ENCODE results near the gene LBR. TPM values are rescaled to one million over a fixed set of nuclear protein-coding genes. Genes with fewer than 3 reads are reported as not detected.

LBR gene
- total RNA-seq, 1 experiment from 2014 or later, result 60.9 TPM

DNA sequence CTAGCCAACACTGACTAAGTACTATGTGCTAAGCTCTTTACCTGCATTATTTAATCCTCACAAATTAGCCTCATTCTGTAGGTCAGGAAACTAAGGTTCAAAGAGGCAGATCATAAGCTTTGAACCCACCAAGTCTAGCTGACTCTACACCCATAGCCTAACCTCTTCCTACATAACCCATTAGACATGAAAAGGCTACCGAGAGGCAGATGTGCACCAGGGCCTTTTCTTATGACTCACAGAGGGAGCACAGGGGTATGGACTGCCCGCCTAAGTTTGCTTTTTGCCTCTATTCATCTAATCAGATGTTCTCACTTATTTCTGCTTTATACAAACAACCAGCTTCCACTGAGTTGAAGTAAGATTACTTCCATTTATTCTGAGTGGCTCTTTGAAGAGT lies 31.5 kb downstream of the LBR start:
- H3K79me1 ChIP-seq (ENCODE audit: insufficient read depth, low read depth, low read length, poor library complexity, severe bottlenecking), result no peaks in the 10 kb centered on the region
- no peak overlapping the region for H3K9ac ChIP-seq (ENCODE audit: extremely low read depth, insufficient read length, low read length)
- H2BK120ac ChIP-seq (ENCODE audit: low read depth, low read length, poor library complexity, severe bottlenecking), result no peak overlapping the region
- H3K27ac ChIP-seq (ENCODE audit: insufficient read length, low read depth, low read length), result no peak overlapping the region
- H4K5ac ChIP-seq (ENCODE audit: insufficient read length, low read depth, low read length), result no peak overlapping the region
- H4K91ac ChIP-seq (ENCODE audit: insufficient read length, low read depth, low read length), result no peak overlapping the region
- no peak overlapping the region for H2AFZ ChIP-seq (ENCODE audit: low read length)
- no peak overlapping the region for H3K4me3 Mint-ChIP-seq
- H3K23ac ChIP-seq (ENCODE audit: insufficient read length, low read depth, low read length), result no peak overlapping the region
- no peak overlapping the region for H3K56ac ChIP-seq (ENCODE audit: insufficient read length, low read depth, low read length)
- H3T11ph ChIP-seq (ENCODE audit: low read length), result no peak overlapping the region
- H3K4me1 ChIP-seq (ENCODE audit: insufficient read depth, low read length), result no peaks in the 10 kb centered on the region
- H2BK5ac ChIP-seq (ENCODE audit: insufficient read length, low read length), result no peak overlapping the region
- no peaks in the 10 kb centered on the region for H3K79me2 ChIP-seq (ENCODE audit: insufficient read depth, low read length)
- H3K27me3 Mint-ChIP-seq (ENCODE audit: low read depth), result no peaks in the 10 kb centered on the region
- H3K18ac ChIP-seq (ENCODE audit: insufficient read length, low read depth, low read length), result no peak overlapping the region
- H3K9me3 ChIP-seq (ENCODE audit: control insufficient read depth, low read depth, low read length), result no peaks in the 10 kb centered on the region
- H3K27me3 ChIP-seq (ENCODE audit: insufficient read depth, low read length), result no peaks in the 10 kb centered on the region
- H4K20me1 ChIP-seq (ENCODE audit: control insufficient read depth, insufficient read depth, insufficient read length), result no peaks in the 10 kb centered on the region
- H3K14ac ChIP-seq (ENCODE audit: insufficient read depth, low read length), result no peak overlapping the region
- no peak overlapping the region for H4K8ac ChIP-seq (replicated peaks; ENCODE audit: insufficient read length, low read depth, low read length)
- no peak overlapping the region for H2BK12ac ChIP-seq (ENCODE audit: insufficient read length, low read depth, low read length)
- no peak overlapping the region for H2BK15ac ChIP-seq (ENCODE audit: low read depth, low read length)
- no peak for DNase-seq
- H2BK20ac ChIP-seq (ENCODE audit: low read depth, low read length, poor library complexity, severe bottlenecking), result no peak overlapping the region
- no peak overlapping the region for H3K4me2 ChIP-seq (ENCODE audit: insufficient read depth, insufficient read length, low read length)
- no peaks in the 10 kb centered on the region for H3K9me3 Mint-ChIP-seq
- H3K27ac Mint-ChIP-seq, result no peak overlapping the region
- TF ChIP-seq, protein P1, sequence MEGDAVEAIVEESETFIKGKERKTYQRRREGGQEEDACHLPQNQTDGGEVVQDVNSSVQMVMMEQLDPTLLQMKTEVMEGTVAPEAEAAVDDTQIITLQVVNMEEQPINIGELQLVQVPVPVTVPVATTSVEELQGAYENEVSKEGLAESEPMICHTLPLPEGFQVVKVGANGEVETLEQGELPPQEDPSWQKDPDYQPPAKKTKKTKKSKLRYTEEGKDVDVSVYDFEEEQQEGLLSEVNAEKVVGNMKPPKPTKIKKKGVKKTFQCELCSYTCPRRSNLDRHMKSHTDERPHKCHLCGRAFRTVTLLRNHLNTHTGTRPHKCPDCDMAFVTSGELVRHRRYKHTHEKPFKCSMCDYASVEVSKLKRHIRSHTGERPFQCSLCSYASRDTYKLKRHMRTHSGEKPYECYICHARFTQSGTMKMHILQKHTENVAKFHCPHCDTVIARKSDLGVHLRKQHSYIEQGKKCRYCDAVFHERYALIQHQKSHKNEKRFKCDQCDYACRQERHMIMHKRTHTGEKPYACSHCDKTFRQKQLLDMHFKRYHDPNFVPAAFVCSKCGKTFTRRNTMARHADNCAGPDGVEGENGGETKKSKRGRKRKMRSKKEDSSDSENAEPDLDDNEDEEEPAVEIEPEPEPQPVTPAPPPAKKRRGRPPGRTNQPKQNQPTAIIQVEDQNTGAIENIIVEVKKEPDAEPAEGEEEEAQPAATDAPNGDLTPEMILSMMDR (conservative IDR thresholded peaks at IDR 0.05), result no peak
- WGBS (ENCODE audit: extremely low coverage, insufficient read length, low lambda C conversion rate), result no CpG with 5 or more reads among the region's 2 CpGs
- peaks cover 0 to 2% of the 10 kb centered on the region in 2 experiments; a peak in 2 of 4 replicates for H3K4me1 Mint-ChIP-seq
- H2AK5ac ChIP-seq (ENCODE audit: insufficient read length, low read length), result no peak overlapping the region
- no peaks in the 10 kb centered on the region for H3K23me2 ChIP-seq (ENCODE audit: insufficient read length, low read depth, low read length, poor library complexity, severe bottlenecking)
- no peak overlapping the region for H3K4ac ChIP-seq (ENCODE audit: low read depth, low read length)
- H3K36me3 Mint-ChIP-seq (ENCODE audit: insufficient read depth in 1 of 3, low read depth in 3 of 3), result peaks cover 5 to 26% (median 16%) of the 10 kb centered on the region in 3 experiments
